AG09309 (cell line): ENCODE results near the gene MELTF.

ENCODE experiments used
- DNase-seq: peaks from one replicate; pipeline ENCODE4 v3.0.0-alpha.2; 2010; ENCODE audit warnings: low read depth
- H3K4me3 ChIP-seq: 2 replicates; pipeline ENCODE4 v1.5.1; 2011; ENCODE audit warnings: mild to moderate bottlenecking, low read depth, low read length, moderate library complexity; ENCODE audit not compliant: control insufficient read depth
- TF ChIP-seq, protein P1 (sequence below): IDR thresholded peaks from 2 replicates; pipeline ENCODE4 v1.5.1; 2011; ENCODE audit warnings: mild to moderate bottlenecking, low read depth, low read length, inconsistent platforms; ENCODE audit not compliant: insufficient read depth, control insufficient read depth; ENCODE audit errors: missing control alignments

The MELTF gene

DNA sequence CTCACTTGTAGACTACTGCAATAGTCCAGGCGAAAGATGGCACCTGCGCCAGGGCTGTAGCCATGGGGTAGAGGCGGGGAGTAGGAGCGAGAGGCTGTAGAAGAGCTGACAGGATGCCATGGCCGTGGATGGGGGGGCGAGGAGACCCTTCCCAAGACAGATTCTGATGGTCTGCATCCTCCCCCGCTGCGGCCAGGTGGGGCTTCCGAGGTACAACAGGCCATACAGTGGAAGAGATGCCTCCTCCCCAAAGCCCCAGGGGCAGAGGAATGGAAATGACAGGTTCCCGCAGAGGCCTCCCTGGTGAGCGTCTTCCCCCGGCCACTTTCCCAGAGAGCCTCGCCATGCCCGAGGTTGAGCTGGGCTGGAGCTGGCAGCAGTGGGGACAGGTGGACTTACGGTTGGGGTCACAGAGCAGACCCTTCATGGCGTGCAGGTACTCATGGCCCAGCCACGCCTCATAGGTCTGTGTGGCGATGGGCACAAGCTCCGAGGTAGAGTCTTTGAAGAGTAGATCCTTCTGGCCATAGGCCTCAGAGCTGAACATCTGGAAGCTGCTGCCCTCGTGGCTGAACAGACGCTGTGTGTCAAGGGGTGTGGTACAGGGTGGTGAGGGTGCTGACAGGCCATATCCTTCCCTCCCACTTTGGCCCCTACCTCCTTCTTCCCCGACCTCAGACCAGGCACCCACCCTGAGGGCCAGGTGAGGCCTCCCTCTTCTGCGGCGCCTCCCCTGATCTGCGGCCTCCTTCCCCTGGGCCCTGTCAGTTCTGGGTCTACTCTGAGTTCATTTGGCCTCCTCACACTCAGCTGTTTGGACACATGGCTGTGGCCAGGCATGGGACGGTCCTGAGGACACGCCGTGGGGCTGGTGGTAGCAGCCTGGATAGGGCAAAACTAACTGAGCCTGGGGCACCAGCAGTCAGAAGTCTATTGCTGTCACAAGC lies 13.6 kb downstream of the MELTF start:
- H3K4me3 ChIP-seq: no peak overlapping the region
- DNase-seq: no peak
- TF ChIP-seq, protein P1, sequence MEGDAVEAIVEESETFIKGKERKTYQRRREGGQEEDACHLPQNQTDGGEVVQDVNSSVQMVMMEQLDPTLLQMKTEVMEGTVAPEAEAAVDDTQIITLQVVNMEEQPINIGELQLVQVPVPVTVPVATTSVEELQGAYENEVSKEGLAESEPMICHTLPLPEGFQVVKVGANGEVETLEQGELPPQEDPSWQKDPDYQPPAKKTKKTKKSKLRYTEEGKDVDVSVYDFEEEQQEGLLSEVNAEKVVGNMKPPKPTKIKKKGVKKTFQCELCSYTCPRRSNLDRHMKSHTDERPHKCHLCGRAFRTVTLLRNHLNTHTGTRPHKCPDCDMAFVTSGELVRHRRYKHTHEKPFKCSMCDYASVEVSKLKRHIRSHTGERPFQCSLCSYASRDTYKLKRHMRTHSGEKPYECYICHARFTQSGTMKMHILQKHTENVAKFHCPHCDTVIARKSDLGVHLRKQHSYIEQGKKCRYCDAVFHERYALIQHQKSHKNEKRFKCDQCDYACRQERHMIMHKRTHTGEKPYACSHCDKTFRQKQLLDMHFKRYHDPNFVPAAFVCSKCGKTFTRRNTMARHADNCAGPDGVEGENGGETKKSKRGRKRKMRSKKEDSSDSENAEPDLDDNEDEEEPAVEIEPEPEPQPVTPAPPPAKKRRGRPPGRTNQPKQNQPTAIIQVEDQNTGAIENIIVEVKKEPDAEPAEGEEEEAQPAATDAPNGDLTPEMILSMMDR: no peak

DNA sequence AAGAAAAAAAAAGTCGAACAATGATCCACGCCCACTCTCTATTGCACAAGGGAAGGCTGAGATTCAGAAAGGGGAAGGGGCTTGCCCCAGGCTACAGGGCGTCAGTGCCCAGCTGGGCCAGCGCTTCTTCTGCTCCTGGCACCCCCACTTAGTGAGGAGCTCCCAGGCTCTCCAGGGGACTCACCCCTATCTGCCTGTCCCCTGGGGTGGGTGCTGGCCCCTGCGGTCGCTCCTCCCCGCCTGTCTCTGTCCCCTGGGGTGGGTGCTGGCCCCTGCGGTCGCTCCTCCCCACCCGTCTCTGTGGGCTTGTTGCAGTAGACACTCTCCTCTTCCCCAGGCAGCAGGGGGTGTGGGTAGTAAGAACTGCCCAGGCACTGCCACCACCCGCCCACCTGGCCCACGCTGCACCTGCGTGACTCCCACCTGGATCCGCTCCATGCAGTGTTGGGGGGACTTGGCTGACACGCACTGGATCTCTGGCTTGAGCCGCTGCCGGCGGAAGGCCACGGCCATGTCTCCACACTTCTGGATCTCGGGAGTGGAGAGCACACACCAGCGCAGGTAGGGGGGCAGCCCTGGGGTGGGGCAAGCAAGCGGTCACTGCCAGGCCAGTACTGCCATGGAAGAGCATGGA lies 14.6 kb downstream of the MELTF start:
- TF ChIP-seq, protein P1: no peak
- no peak for DNase-seq
- H3K4me3 ChIP-seq: no peak overlapping the region

DNA sequence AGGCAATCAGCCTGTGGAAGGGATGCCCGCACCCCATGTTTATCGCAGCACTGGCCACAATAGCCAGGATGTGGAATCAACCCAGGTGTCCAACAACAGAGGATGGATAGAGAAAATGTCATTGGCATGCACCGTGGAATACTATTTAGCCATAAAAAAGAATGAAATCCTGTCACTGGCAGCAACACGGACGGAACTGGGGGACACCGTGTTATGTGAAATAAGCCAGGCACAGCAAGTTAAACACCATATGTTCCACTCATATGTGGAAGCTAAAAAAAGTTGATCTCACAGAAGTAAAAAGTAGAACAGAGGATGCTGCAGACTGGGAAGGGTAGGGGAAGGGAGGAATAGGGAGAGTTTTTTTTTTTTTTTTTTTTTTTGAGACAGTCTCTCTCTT lies 15.6 kb downstream of the MELTF start:
- no peak for DNase-seq
- TF ChIP-seq, protein P1: no peak
- H3K4me3 ChIP-seq: no peak overlapping the region

DNA sequence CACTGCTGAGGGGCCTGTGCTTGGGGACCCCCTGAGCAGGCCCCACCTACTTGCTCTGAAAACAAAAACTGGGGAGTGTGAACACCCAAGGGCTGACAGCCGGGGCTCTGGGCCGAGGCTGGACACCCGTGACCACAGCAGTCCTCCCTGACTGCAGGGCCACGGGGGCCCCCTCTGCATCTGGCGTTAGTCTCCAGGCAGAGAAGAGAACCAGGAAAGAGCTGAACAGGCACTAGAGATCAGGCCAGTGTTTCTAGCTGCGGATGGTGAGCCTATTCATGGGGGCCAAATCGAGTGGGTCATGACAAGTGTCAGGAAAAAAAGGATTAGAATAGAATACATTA lies 17.1 kb downstream of the MELTF start:
- no peak for DNase-seq
- TF ChIP-seq, protein P1: no peak
- H3K4me3 ChIP-seq: no peak overlapping the region

DNA sequence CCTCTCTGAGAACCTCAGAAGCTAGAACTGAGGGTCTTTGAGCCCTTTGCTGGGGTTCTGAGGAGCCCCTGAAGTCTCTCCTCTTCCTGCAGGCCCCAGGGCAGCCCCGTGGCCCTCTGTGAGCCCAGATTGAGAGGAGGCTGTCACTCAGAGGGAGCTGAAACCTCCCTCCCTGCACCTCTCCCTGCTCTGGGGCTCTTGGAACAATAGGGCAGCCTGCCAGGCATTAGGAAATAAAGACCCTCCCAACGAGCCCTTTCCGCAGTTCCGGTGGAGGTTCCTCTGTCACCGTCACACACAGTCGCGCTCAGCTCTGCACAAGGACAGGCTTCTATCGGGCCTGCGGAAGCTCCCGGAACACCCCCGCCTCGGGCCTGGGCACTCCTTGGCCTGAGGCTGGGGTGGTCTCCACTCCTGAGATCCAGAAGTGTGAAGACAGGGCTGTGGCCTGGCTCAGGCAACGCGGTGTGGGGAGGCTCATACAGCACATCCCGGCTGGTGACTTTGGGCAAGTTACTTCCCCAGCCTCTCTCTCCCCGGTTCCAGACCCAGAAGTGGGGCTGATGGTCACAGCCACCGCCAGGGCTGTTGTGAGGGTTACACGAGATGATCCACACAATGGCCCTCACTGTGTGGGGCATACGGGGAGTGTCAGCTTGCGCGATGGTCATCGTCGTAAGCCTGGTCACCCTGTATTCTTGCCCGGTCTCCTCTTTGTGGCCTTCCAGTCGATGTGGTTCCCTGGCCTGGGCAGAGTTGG lies 17.7 kb downstream of the MELTF start:
- TF ChIP-seq, protein P1: no peak
- H3K4me3 ChIP-seq: no peak overlapping the region
- DNase-seq: no peak

DNA sequence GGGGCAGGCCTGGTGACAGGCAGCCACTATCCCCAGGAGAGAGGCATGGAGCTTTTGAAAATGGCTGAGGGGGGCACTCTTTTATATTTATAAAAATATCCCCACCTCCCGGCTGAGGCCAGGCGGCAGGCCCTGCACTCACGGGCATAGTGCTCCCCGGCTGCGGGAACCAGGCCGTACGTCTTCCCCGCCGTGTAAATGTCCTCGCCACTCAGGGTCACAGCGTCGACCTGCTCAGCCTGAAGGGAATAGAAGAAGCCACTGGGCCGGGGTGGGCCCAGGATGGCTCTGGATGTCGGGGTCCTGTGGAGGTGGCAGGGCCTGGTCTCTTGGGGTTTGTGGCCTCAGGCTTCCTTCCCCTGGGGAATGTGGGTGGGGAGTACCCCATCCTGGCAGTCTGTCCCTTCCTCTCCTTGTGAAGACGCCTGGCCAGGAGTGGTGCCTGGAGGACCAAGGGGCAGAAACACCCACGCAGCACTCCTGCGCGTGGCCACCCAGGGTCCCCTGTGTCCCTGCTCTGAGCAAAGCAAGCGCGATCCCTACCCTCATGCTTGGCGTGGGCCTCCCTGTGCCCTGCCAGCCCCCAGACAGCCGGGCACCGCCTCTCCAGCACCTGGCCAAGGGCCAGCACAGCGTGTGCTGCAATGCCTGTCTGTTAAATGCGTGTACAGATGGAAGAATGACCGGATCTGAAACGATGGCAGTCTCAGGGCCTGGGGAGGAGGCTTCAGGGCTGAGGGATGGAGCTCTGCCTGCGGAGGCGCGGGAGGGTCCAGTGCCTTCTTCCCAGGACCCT lies 18.9 kb downstream of the MELTF start:
- no peak overlapping the region for H3K4me3 ChIP-seq
- DNase-seq: no peak
- TF ChIP-seq, protein P1: no peak
